22Rv1 (cell line): ENCODE data around the gene LRP2BP.

Experiments used
- CTCF ChIP-seq: fragments of 450-650 bp; IDR thresholded peaks from 2 replicates; pipeline ENCODE4 v1.5.1; 2017; ENCODE audit warnings: mild to moderate bottlenecking
- ZFX ChIP-seq: fragments of 450-650 bp; IDR thresholded peaks from 2 replicates; pipeline ENCODE4 v1.6.1; 2017; ENCODE audit warnings: antibody characterized with exemption, borderline replicate concordance

- TF ChIP-seq CTCF (no peak), ZFX (no peak)
Observed at GRCh38 chr4:185379326-185380295, 16.1 kb downstream of the LRP2BP start.
